GM19452 (cell line): ENCODE measurements around the gene NAGPA.

Source experiments
- ATAC-seq: cut with Tn5 transposase; IDR thresholded peaks from one replicate; pipeline ENCODE4 v1.9.1; 2021; ENCODE audit not compliant: unreplicated experiment

The NAGPA gene

GRCh38 chr16:5006348-5007193 lies 27.2 kb downstream of the NAGPA start:
- no peak for ATAC-seq

DNA sequence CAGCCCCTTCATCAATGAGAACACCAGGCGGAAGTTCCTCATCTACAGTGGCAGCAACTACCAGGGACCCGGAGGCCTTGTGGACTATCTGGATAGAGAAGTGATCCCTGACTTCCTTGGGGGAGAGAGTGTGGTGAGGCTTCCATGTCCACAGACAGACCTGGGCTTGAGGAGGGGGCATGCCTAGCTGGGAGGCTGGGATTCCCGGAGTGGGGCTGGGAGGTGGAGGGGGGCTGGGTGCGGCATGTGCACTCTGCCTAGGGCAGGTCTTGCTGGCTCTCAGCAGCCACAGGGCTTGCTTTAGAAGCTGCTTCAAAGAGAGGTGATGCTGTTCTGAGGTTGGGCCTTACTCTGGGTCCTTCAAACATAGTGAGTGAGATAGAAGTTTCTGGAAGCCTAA lies 27.8 kb downstream of the NAGPA start:
- ATAC-seq: no peak

DNA sequence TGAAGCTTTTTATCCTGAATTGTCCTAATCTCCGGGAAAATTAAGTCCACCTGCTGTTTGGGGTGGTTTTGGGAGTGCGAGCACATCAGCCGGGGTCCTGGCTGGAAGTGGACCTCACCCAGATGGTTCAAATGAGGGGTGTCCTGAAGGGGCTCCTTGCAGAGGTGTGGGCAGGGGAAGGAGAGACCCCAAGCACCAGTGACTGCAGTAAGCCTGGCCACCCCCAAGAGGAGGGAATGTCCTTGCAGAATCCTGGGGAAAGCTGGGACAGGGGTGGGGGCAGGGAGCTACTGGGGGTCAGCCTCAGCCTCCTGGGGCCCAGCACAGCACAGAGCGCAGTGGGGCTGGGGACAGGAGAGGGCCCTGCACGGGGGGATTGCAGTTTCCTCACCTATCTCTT lies 29.4 kb downstream of the NAGPA start:
- no peak for ATAC-seq

DNA sequence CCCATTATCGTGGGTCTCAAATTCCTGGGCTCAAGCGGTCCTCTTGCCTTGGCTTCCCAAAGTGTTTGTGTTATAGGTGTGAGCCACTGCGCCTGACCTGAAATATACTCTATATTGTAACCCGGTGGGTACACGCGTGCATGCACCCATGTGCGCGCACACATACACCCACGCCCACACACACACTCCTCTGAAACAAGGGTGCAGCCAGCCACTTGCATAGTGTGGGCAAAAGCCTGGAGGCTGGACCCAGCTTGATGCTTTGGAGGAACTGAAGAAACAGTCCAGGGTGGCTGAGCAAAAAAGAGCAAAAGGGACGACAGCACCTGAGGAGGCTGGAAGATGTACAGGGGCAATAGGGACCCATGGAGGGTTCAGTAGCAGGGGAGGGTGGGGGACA lies 29.9 kb downstream of the NAGPA start:
- ATAC-seq: no peak

GRCh38 chr16:5003211-5003610 lies 30.5 kb downstream of the NAGPA start:
- no peak for ATAC-seq

DNA sequence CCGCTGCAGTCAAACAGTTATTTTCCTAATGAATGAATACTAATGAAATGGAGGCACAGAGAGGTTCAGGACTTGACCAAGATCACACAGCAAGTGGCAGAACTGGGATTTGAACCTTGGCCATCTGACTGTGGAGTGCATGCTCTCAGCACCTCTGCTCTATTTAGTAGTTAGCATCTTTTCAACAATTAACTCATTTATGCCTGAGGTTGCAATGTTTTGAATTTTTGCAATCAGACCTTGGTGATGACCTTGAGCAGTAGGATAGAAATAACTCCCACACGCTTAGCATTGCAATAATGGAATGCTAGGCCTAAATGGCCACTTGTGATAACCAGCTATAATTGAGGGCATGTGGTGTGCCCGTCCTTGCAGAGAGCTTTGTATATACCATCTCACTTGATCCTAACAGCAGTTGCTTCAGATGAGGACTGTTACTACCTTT lies 31.0 kb downstream of the NAGPA start:
- no peak for ATAC-seq

DNA sequence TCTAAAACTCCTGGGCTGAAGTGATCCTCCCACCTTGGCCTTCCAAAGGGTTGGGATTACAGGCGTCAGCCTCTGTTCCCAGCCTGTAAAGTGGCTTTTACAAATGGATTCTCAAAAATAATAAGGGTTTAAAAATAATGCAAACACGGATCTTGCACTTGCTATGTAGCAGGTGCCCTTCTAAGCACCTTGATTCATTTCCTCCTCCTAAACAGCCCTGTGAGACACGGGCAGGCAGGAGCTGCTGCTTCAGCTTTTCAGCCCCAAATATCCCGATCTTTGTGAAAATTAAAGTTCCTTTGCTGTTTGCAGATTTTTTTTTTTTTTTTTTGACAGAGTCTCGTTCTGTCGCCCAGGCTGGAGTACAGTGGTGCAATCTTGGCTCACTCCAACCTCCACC lies 31.7 kb downstream of the NAGPA start:
- ATAC-seq: no peak

- ATAC-seq: no peak
Measured at GRCh38 chr16:5001571-5001970, 32.2 kb downstream of the NAGPA start.

- ATAC-seq: no peak
Measured at GRCh38 chr16:5000573-5001001, 33.1 kb downstream of the NAGPA start.

DNA sequence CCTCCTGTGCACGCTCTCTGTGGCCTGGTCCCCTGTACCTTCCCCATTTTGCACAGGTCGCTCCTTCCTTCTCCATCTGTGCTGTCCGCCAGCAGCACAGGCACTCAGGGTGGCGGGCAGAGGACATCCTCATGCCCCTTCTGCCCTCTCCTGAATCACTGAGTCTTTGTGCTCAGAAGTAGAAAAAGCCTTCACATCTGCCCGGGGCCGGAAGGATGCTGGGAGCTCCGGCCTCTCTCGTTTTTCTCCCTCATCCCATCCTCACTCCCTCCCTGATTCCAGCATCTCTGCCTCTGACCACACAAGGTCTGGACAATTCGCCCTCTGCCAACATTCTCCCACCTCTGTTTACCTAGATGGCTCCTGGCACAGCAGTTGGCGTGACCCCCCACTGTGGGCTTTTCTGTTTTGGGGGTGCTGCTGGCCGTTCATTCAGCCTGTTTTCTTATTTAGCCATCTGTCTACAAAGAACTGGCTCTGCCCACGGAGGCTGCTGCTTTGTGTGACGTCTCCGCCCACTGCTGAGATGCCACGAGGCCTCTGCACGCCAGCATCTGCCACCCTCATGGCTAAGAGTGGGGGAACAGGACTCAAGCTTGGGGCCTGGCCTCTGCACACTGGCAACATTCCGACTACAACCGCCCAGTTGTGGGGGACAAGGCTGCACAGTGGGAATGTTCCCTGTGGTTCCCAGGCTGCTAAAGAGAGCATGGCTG lies 38.9 kb downstream of the NAGPA start:
- ATAC-seq: no peak

DNA sequence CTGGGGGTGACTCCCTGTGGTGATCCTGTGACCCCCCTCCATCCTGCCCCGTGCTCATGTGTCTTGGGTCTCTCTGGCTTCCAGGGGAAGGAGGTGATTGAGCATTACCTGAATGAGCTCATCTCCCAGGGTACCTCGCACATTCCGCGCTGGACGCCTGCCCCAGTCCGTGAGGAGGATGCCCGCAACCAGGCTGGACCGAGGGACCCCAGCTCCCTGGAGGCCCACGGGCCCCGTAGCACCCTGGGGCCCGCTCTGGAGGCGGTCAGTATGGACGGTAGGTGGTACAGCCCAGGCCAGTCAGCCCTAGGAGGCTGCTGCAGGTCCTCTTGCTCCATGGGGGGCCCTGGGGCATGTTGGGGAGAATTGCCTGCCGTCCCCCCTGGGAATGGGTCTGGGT lies 42.0 kb downstream of the NAGPA start:
- ATAC-seq: no peak

DNA sequence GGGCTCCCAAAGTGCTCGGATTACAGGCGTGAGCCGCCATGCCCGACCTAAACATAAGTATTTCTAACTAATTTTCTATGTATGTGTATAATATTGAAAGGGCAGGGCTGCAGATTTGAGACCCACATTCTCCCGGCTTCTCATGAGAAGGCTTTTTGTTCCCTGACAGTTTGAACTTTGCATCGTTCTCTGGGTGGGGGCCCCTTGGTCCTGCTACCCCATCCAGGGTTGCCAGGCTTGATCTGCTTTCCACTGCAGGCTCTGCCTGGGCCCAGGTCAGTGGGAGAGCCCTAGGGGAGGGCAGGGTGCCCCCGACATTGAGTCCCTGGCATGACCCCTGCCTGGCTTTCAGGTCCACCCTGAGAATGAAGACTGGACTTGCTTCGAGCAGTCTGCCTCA lies 43.3 kb downstream of the NAGPA start:
- ATAC-seq: no peak

- no peak for ATAC-seq
Measured at GRCh38 chr16:4989391-4990006, 44.2 kb downstream of the NAGPA start.

DNA sequence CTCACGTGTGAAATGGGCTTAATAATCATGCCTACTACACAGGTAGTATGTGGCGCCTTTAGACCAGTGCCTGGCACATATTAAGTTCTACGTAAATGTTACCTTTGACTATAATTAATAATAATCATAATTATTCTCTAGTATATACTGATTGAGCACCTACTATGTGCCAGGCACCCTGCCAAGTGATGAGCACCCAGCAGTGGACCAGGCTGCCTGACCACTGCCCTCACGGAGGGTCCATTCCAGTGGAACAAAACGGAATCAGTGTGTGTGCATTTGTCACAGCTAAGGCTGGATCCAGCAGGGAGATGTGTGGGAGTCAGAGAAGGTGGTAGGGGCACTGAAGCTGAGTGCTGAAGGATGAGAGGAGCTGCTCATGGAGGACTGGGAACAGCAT lies 45.1 kb downstream of the NAGPA start:
- no peak for ATAC-seq

DNA sequence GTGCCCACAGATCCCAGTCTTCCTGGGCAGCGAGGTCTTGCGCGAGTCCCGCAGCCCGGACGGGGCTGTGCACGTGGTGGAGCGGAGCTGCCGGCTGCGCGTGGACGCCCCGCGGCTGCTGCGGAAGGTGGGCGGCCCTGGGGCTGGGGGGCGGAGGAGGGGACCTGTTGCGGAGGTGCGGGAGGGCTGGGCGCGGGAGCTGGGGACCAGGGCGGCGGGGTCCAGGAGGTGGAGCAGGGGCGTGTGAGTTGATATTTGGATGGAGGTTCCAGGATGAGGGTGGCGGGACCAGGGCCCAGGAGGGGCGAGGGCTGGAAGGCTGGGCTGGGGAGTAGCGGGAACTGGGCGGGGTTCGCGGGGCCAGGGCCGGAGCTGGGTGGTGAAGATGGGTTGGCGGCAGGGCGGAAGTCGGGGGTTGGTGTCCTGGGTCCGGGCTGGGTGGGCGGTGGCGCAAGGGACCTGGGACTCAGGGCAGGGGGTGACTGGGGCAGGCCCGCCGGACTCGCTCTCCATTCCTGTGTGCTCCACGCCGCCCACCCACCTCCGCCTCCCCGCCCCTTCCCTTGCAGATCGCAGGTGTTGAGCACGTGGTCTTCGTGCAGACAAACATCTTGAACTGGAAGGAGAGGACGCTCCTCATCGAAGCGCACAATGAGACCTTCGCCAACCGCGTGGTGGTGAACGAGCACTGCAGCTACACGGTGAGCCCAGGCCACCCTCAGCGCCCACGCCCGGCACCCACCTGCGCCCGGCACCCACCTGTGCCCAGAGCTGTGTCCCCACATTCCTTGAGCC lies 46.0 kb downstream of the NAGPA start:
- no peak for ATAC-seq

DNA sequence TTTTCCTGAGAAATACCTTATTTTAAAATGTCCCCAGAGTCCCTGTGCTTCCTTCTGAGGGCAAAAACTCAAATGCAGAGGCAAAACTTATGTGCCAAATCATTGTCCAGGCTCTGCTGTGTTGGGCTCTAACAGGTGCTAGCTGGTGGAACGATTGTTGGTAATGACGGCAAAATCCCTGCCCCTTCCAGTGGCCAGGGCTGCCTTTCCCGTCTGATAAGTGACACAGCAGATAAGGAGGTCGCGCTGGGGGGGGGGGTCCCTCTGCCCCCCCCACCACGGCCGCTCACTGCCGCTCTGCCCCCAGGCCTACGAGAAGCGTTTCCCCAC lies 46.5 kb downstream of the NAGPA start:
- no peak for ATAC-seq

DNA sequence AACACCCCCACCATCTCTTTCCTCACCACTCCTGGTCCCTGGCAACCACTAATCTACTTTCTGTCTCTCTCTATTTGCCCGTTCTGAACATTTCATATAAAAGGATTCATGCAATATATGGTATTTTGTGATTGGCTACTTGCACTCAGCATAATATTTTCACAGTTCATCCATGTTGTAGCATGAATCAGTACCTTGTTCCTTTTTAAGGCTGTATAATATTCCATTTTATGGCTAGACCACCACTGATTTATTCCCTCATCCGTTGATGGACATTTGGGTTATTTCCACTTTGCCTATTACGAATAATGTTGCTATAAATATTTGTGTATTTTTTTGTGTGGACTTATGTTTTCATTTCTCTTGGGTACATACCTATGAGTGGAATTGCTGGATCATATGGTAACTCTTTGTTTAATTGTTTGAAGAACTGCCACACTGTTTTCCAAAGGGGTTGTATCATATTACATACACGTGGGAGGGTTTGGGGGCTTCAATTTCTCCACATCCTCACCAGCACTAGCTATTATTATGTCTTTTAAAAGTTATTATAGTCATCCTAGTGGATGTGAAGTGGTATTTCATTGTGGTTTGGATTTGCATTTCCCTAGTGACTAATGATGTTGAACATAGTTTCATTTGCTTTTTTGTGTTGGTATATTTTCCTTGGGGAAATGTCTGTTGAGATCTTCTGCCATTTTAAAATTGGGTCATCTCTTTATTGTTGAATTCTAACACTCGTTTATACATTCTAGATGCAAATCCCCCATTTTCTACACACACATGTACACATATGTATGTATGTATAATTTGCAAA lies 49.4 kb downstream of the NAGPA start:
- no peak for ATAC-seq

GRCh38 chr16:4982056-4982867 lies 51.5 kb downstream of the NAGPA start:
- no peak for ATAC-seq

- ATAC-seq: no peak
Measured at GRCh38 chr16:4981473-4981872, 52.3 kb downstream of the NAGPA start.

GRCh38 chr16:4980691-4981090 lies 53.0 kb downstream of the NAGPA start:
- no peak for ATAC-seq
